GM18505 (cell line): Measurements from ENCODE around the gene FFAR1.
"Not testable (repeated sequence)": the region's sequence is repeated elsewhere in the genome, so short reads cannot be mapped to it uniquely, and the experiment has no call there.

Experiments used
- ATAC-seq: cut with Tn5 transposase; IDR thresholded peaks from one replicate; pipeline ENCODE4 v1.9.1; 2021; ENCODE audit not compliant: unreplicated experiment
- POLR2A ChIP-seq: IDR thresholded peaks from 4 replicates; pipeline ENCODE4 v1.6.1; 2011; ENCODE audit warnings: borderline replicate concordance; ENCODE audit not compliant: insufficient read depth, insufficient read length; ENCODE audit errors: extremely low read depth

The FFAR1 gene

GRCh38 chr19:35365303-35365702 lies 17.6 kb downstream of the FFAR1 start:
- TF ChIP-seq POLR2A = no peak
- no peak for ATAC-seq

- ATAC-seq = no peak
- no peak for TF ChIP-seq POLR2A
Measured at GRCh38 chr19:35368378-35368777, 20.7 kb downstream of the FFAR1 start.

GRCh38 chr19:35369522-35369921 lies 21.8 kb downstream of the FFAR1 start:
- TF ChIP-seq POLR2A = no peak
- ATAC-seq = no peak

GRCh38 chr19:35370722-35371121 lies 23.0 kb downstream of the FFAR1 start, which contains the start of gene GPR42:
Gene GPR42, plus strand, starts transcription at chr19:35371068. Its CDS starts 292 bp downstream, at chr19:35371360.
- no peak for TF ChIP-seq POLR2A
- ATAC-seq = no peak

- no peak for TF ChIP-seq POLR2A
- no peak for ATAC-seq
Measured at GRCh38 chr19:35373492-35373891, 25.8 kb downstream of the FFAR1 start.

- not testable (repeated sequence) for ATAC-seq
Measured at GRCh38 chr19:35374031-35374430, 26.3 kb downstream of the FFAR1 start.

GRCh38 chr19:35375505-35376307 lies 28.0 kb downstream of the FFAR1 start:
- TF ChIP-seq POLR2A = no peak
- no peak for ATAC-seq

- no peak for ATAC-seq
- no peak for TF ChIP-seq POLR2A
Measured at GRCh38 chr19:35377656-35378055, 30.0 kb downstream of the FFAR1 start.

- ATAC-seq = no peak
- TF ChIP-seq POLR2A = no peak
Measured at GRCh38 chr19:35378356-35378755, 30.7 kb downstream of the FFAR1 start.

- ATAC-seq = not testable (repeated sequence)
Measured at GRCh38 chr19:35379545-35379944, 31.8 kb downstream of the FFAR1 start.

GRCh38 chr19:35379992-35380391 lies 32.3 kb downstream of the FFAR1 start:
- ATAC-seq = no peak

GRCh38 chr19:35380450-35381124 lies 32.9 kb downstream of the FFAR1 start:
- TF ChIP-seq POLR2A = no peak
- no peak for ATAC-seq

More at GRCh38 chr19:35379992-35380391, 32.3 kb downstream of the FFAR1 start:
- no peak for TF ChIP-seq POLR2A

- TF ChIP-seq POLR2A = no peak
- no peak for ATAC-seq
Measured at GRCh38 chr19:35381318-35381717, 33.6 kb downstream of the FFAR1 start.

- TF ChIP-seq POLR2A = no peak
- ATAC-seq = no peak
Measured at GRCh38 chr19:35381926-35382325, 34.2 kb downstream of the FFAR1 start.
